Activated CD8-positive, alpha-beta T cell treated with anti-CD3 and anti-CD28 coated beads for 36 hours (primary cell): Measurements from ENCODE around the gene MTA3. TPM values are rescaled to one million over a fixed set of nuclear protein-coding genes. Genes with fewer than 3 reads are reported as not detected.
A peak's percentile ranks its signal among the peaks of the same experiment; 100 is the strongest.

Source experiments
- ATAC-seq: fragments of 200-7000 bp; cut with Tn5 transposase; one replicate; pipeline ENCODE4 v1.10.0; 2021; ENCODE audit warnings: mild to moderate bottlenecking, moderate library complexity
- CTCF ChIA-PET: fragments of 350-600 bp; sonication (Branson Sonifier 250); formaldehyde crosslinking; loops from one replicate; lab custom pipeline; 2021; ENCODE audit warnings: antibody characterized with exemption; lab: Charles Lee
- POLR2A ChIA-PET: fragments of 350-600 bp; sonication (Branson Sonifier 250); formaldehyde crosslinking; loops from one replicate; lab custom pipeline; 2021; ENCODE audit warnings: antibody characterized with exemption; lab: Charles Lee
- DNase-seq: peaks from one replicate; pipeline ENCODE4 v3.0.0-alpha.2; 2020
- H3K27ac Mint-ChIP-seq: one replicate; pipeline ENCODE4 v1.8.0; 2021; ENCODE audit warnings: mild to moderate bottlenecking, mixed read lengths
- H3K27me3 Mint-ChIP-seq: one replicate; pipeline ENCODE4 v1.8.0; 2021; ENCODE audit warnings: mixed read lengths
- H3K36me3 Mint-ChIP-seq: one replicate; pipeline ENCODE4 v1.8.0; 2021; ENCODE audit warnings: low read depth, mixed read lengths
- H3K4me1 Mint-ChIP-seq: one replicate; pipeline ENCODE4 v1.8.0; 2021; ENCODE audit warnings: low read depth, mixed read lengths
- H3K4me3 Mint-ChIP-seq: one replicate; pipeline ENCODE4 v1.8.0; 2021; ENCODE audit warnings: mild to moderate bottlenecking, moderate library complexity, mixed read lengths
- H3K9me3 Mint-ChIP-seq: one replicate; pipeline ENCODE4 v1.8.0; 2021; ENCODE audit warnings: mixed read lengths
- intact Hi-C: fragments of 100-400 bp; cut with micrococcal nuclease; formaldehyde crosslinking; loops from one replicate; pipeline ENCODE4 v1.10.0; 2022
- total RNA-seq, 2 experiments: library from RNA; stranded (reverse); gene quantifications; one replicate each; pipeline ENCODE4 v1.2.3, GENCODE V29; 2021
- TF ChIP-seq, protein P1 (sequence below): fragments of 200-600 bp; IDR thresholded peaks from one replicate; pipeline ENCODE4 v1.8.0; 2022; ENCODE audit warnings: antibody characterized with exemption, mild to moderate bottlenecking

The MTA3 gene
- total RNA-seq, 2 experiments from 2014 or later = 32.6 to 35.9 TPM

GRCh38 chr2:42752816-42753813, 184.7 kb downstream of the MTA3 start:
- CTCF ChIA-PET = interaction anchor here (1.3 to 2.0 kb wide), 2 partner anchors 11 to 40 kb away, joined by 3 to 9 read pairs; no protein-coding TSS in a partner anchor
- TF ChIP-seq, protein P1, sequence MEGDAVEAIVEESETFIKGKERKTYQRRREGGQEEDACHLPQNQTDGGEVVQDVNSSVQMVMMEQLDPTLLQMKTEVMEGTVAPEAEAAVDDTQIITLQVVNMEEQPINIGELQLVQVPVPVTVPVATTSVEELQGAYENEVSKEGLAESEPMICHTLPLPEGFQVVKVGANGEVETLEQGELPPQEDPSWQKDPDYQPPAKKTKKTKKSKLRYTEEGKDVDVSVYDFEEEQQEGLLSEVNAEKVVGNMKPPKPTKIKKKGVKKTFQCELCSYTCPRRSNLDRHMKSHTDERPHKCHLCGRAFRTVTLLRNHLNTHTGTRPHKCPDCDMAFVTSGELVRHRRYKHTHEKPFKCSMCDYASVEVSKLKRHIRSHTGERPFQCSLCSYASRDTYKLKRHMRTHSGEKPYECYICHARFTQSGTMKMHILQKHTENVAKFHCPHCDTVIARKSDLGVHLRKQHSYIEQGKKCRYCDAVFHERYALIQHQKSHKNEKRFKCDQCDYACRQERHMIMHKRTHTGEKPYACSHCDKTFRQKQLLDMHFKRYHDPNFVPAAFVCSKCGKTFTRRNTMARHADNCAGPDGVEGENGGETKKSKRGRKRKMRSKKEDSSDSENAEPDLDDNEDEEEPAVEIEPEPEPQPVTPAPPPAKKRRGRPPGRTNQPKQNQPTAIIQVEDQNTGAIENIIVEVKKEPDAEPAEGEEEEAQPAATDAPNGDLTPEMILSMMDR = no peak
- ATAC-seq = no peak

GRCh38 chr2:42754021-42754775, 185.8 kb downstream of the MTA3 start:
- intact Hi-C loops = no loop called here
- peaks cover 7% of the 10 kb centered on the region for H3K4me1 Mint-ChIP-seq
- TF ChIP-seq, protein P1 = no peak
- no peak for DNase-seq
- POLR2A ChIA-PET = no interaction called here
- CTCF ChIA-PET = interaction anchor here (0.7 to 0.9 kb wide), 2 partner anchors 59 to 74 kb away, joined by 3 read pairs; no protein-coding TSS in a partner anchor
- no peak overlapping the region for H3K27ac Mint-ChIP-seq
- ATAC-seq = peak; percentile 57
- H3K27me3 Mint-ChIP-seq = no peaks in the 10 kb centered on the region
- no peaks in the 10 kb centered on the region for H3K9me3 Mint-ChIP-seq
- H3K4me3 Mint-ChIP-seq = no peak overlapping the region
- H3K36me3 Mint-ChIP-seq = peaks cover 2% of the 10 kb centered on the region

More at GRCh38 chr2:42752816-42753813, 184.7 kb downstream of the MTA3 start:
- H3K4me1 Mint-ChIP-seq = peaks cover 7% of the 10 kb centered on the region
- DNase-seq = no peak
- POLR2A ChIA-PET = no interaction called here
- intact Hi-C loops = no loop called here
- no peak overlapping the region for H3K4me3 Mint-ChIP-seq
- no peaks in the 10 kb centered on the region for H3K9me3 Mint-ChIP-seq
- H3K27me3 Mint-ChIP-seq = no peaks in the 10 kb centered on the region
- H3K36me3 Mint-ChIP-seq = peaks cover 4% of the 10 kb centered on the region
- no peak overlapping the region for H3K27ac Mint-ChIP-seq

- TF ChIP-seq, protein P1 = no peak
- H3K27me3 Mint-ChIP-seq = no peaks in the 10 kb centered on the region
- ATAC-seq (no peak), DNase-seq (no peak)
- peaks cover 7% of the 10 kb centered on the region for H3K4me1 Mint-ChIP-seq
- H3K36me3 Mint-ChIP-seq = peaks cover 2% of the 10 kb centered on the region
- ChIA-PET CTCF (interaction anchor here (0.7 to 0.9 kb wide), 2 partner anchors 58 to 74 kb away, joined by 3 read pairs; no protein-coding TSS in a partner anchor), POLR2A (no interaction called here)
- no peak overlapping the region for H3K4me3 Mint-ChIP-seq
- no peaks in the 10 kb centered on the region for H3K9me3 Mint-ChIP-seq
- no peak overlapping the region for H3K27ac Mint-ChIP-seq
- intact Hi-C loops = no loop called here
Observed at GRCh38 chr2:42754776-42755140, 186.3 kb downstream of the MTA3 start.

DNA sequence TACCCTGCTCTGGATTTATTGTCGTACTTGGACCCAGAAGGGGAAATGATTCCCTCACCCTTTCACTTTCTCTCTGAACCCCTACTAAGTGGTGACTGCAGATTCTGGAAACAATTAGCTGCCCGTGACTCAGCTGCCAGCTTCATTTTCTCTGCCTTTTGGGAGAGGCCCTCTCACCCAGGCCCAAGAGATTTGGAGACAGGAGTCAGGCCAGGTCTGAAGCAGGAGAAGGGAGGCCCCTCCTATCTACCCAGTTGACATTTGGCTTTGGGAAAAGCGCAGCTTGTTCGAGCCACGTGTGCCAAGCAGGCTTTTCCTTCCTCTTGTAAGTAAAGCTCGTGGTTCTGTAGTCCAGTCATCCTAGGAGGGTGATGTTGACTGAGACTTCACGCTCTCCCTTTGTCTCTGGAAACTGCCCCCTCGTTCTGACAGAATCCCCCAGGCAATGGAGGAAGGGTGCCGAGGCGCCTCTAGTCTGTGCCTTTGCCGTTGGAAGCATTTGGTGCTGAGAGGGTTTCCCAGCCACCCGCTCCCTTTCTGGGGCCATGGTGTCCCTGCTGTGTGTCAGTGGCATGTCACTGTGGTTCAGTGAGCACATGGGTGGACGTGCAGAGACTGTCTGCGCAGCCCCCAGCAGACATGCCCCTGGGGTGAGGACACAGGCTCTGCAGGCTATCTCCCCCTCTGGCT, 186.9 kb downstream of the MTA3 start:
- no peak for ATAC-seq
- CTCF ChIA-PET = interaction anchor here (0.7 to 0.9 kb wide), 2 partner anchors 58 to 73 kb away, joined by 3 read pairs; no protein-coding TSS in a partner anchor
- POLR2A ChIA-PET = no interaction called here
- Mint-ChIP-seq H3K27me3 (no peaks in the 10 kb centered on the region), H3K27ac (no peak overlapping the region), H3K4me1 (peaks cover 7% of the 10 kb centered on the region), H3K36me3 (no peaks in the 10 kb centered on the region), H3K9me3 (no peaks in the 10 kb centered on the region), H3K4me3 (no peak overlapping the region)
- no peak for DNase-seq
- intact Hi-C loops = no loop called here
- TF ChIP-seq, protein P1 = no peak
